Body of pancreas (tissue), 4 donors: ENCODE data around the gene SRPX2. TPM values are rescaled to one million over a fixed set of nuclear protein-coding genes. Genes with fewer than 3 reads are reported as not detected.

ENCODE experiments used
- ATAC-seq: fragments of 150-250 bp; one replicate; pipeline ENCODE4 v1.9.1; 2016
- DNase-seq, 4 donors: peaks; one replicate each; pipeline ENCODE4 v3.0.0-alpha.2; 2019
- H3K27ac ChIP-seq, 4 donors: fragments of 200-600 bp; sonication (generic); 1 replicate in 3 of 4; 2 replicates in 1 of 4; pipeline versions ENCODE4 v1.5.1 to v1.6.1; 2016 to 2019; ENCODE audit warnings: mild to moderate bottlenecking in 1 of 4, mixed read lengths in 1 of 4, moderate library complexity in 1 of 4
- H3K27me3 ChIP-seq, 2 donors: fragments of 200-600 bp; sonication (generic); one replicate each; pipeline ENCODE4 v1.6.0; 2016; ENCODE audit warnings: mild to moderate bottlenecking in 1 of 2
- H3K36me3 ChIP-seq, 2 donors: fragments of 200-600 bp; sonication (generic); replicated peaks in 1 of 2; 2 replicates each; pipeline ENCODE4 v1.5.1; 2016; ENCODE audit warnings: low read depth in 2 of 2; ENCODE audit not compliant: insufficient read depth in 1 of 2
- H3K4me1 ChIP-seq: fragments of 200-600 bp; sonication (generic); one replicate; pipeline ENCODE4 v1.6.0; 2016
- H3K4me3 ChIP-seq, 2 donors: fragments of 200-600 bp; sonication (generic); 1 replicate in 1 of 2; 2 replicates in 1 of 2; pipeline ENCODE4 v1.5.1; 2016 to 2019
- H3K9me3 ChIP-seq, 3 donors: fragments of 200-600 bp; sonication (generic); 1 replicate in 2 of 3; 2 replicates in 1 of 3; pipeline ENCODE4 v1.5.1; 2016
- CTCF ChIP-seq, 7 experiments: fragments of 450-650 bp in 4 of 7; fragments of 200-600 bp in 3 of 7; sonication (generic) in 3 of 7; IDR thresholded peaks; one replicate each; pipeline ENCODE4 v1.5.1; 2016 to 2019; ENCODE audit warnings: antibody characterized with exemption in 7 of 7
- POLR2A ChIP-seq, 3 donors: fragments of 450-650 bp; IDR thresholded peaks; one replicate each; pipeline ENCODE4 v1.6.1; 2016; ENCODE audit warnings: antibody characterized with exemption in 3 of 3, mild to moderate bottlenecking in 2 of 3
- WGBS, 2 donors: methylation state at CpG; one replicate each; pipeline ENCODE4 v1.1.5; 2017; 5-methylcytosine and 5-hydroxymethylcytosine counted together
- intact Hi-C: fragments of 100-400 bp; cut with DNase I; formaldehyde crosslinking; loops from one replicate; pipeline ENCODE4 v1.15.1; 2023
- total RNA-seq, 2 donors: library from RNA; depleted of rRNA; stranded (reverse); fragments of >200 nt; gene quantifications; one replicate each; pipeline ENCODE4 v1.1.0, GENCODE V29; 2016

Gene SRPX2
- total RNA-seq, 2 donors from 2014 or later = 8.6 to 15.5 TPM

GRCh38 chrX:100643212-100643611 is 787 bp upstream of the SRPX2 start:
- H3K27ac ChIP-seq = no peak overlapping the region
- intact Hi-C loops = no loop called here
- no peak for ATAC-seq
- DNase-seq = no peak
- no peak for TF ChIP-seq POLR2A (IDR thresholded peaks at IDR 0.05)
- TF ChIP-seq CTCF (IDR thresholded peaks at IDR 0.05) = no peak
- no peak overlapping the region for H3K4me3 ChIP-seq
- H3K4me1 ChIP-seq = no peaks in the 10 kb centered on the region
- H3K36me3 ChIP-seq = no peaks in the 10 kb centered on the region
- WGBS, 2 donors = 85% methylated on average over 5 to 10 of the region's 11 CpGs
- H3K27me3 ChIP-seq = no peaks in the 10 kb centered on the region
- no peaks in the 10 kb centered on the region for H3K9me3 ChIP-seq

- Histone ChIP-seq H3K36me3 (no peaks in the 10 kb centered on the region), H3K4me1 (peaks cover 4% of the 10 kb centered on the region), H3K9me3 (no peaks in the 10 kb centered on the region), H3K27ac (no peak overlapping the region), H3K27me3 (no peaks in the 10 kb centered on the region), H3K4me3 (no peak overlapping the region)
- no peak for DNase-seq
- no peak for TF ChIP-seq POLR2A (IDR thresholded peaks at IDR 0.05)
- TF ChIP-seq CTCF (IDR thresholded peaks at IDR 0.05) = no peak
- intact Hi-C loops = no loop called here
- no peak for ATAC-seq
- WGBS, 2 donors = 48 to 65% methylated on average over 2 to 4 of the region's 4 CpGs
These were observed 1.1 kb downstream of the SRPX2 start for GRCh38 chrX:100645106-100645505.

- Histone ChIP-seq H3K4me1 (peaks cover 4% of the 10 kb centered on the region), H3K27ac (peak overlapping the region in 1 of 4 donors; percentile 28), H3K9me3 (no peaks in the 10 kb centered on the region), H3K36me3 (no peaks in the 10 kb centered on the region), H3K27me3 (no peaks in the 10 kb centered on the region), H3K4me3 (no peak overlapping the region)
- intact Hi-C loops = no loop called here
- WGBS, 2 donors = 10 to 17% methylated on average over 1 of the region's 1 CpG
- peak in 1 of 7 experiments; percentile 4 for TF ChIP-seq CTCF (IDR thresholded peaks at IDR 0.05)
- no peak for TF ChIP-seq POLR2A (IDR thresholded peaks at IDR 0.05)
- DNase-seq (no peak), ATAC-seq (no peak)
These were observed 3.1 kb downstream of the SRPX2 start for GRCh38 chrX:100647095-100647494.

- ATAC-seq (no peak), DNase-seq (no peak)
- TF ChIP-seq CTCF (IDR thresholded peaks at IDR 0.05) = no peak
- TF ChIP-seq POLR2A (IDR thresholded peaks at IDR 0.05) = no peak
- Histone ChIP-seq H3K27me3 (no peaks in the 10 kb centered on the region), H3K9me3 (no peaks in the 10 kb centered on the region), H3K27ac (peak overlapping the region in 1 of 4 donors; percentile 72), H3K4me3 (no peak overlapping the region), H3K4me1 (peaks cover 4% of the 10 kb centered on the region), H3K36me3 (no peaks in the 10 kb centered on the region)
- intact Hi-C loops = no loop called here
- WGBS, 2 donors = 47 to 63% methylated on average over 2 of the region's 2 CpGs
These were observed 3.7 kb downstream of the SRPX2 start for GRCh38 chrX:100647739-100648138.
